Activated B cell treated with CpG ODN at 0.5 μM for 24 hours (primary cell): ENCODE data around the gene PCNX1. TPM values are rescaled to one million over a fixed set of nuclear protein-coding genes. Genes with fewer than 3 reads are reported as not detected.
"Not testable (repeated sequence)": the region's sequence is repeated elsewhere in the genome, so short reads cannot be mapped to it uniquely, and the experiment has no call there.

Experiments
- ATAC-seq: fragments of 200-7000 bp; cut with Tn5 transposase; one replicate; pipeline ENCODE4 v1.10.0; 2021; ENCODE audit warnings: low read depth, mild to moderate bottlenecking, moderate library complexity
- CTCF ChIA-PET: fragments of 350-600 bp; sonication (Branson Sonifier 250); formaldehyde crosslinking; loops from one replicate; lab custom pipeline; 2021; ENCODE audit warnings: antibody characterized with exemption; lab: Charles Lee
- POLR2A ChIA-PET: fragments of 350-600 bp; sonication (Branson Sonifier 250); formaldehyde crosslinking; loops from one replicate; lab custom pipeline; 2021; ENCODE audit warnings: antibody characterized with exemption; lab: Charles Lee
- DNase-seq: peaks from one replicate; pipeline ENCODE4 v3.0.0; 2022
- H3K27ac Mint-ChIP-seq: one replicate; pipeline ENCODE4 v1.8.0; 2020; ENCODE audit warnings: mixed read lengths
- H3K27me3 Mint-ChIP-seq: one replicate; pipeline ENCODE4 v1.8.0; 2021; ENCODE audit warnings: mixed read lengths
- H3K36me3 Mint-ChIP-seq: one replicate; pipeline ENCODE4 v1.8.0; 2021; ENCODE audit warnings: low read depth, mixed read lengths
- H3K4me1 Mint-ChIP-seq: one replicate; pipeline ENCODE4 v1.8.0; 2021; ENCODE audit warnings: mixed read lengths
- H3K4me3 Mint-ChIP-seq: one replicate; pipeline ENCODE4 v1.8.0; 2020; ENCODE audit warnings: mild to moderate bottlenecking, mixed read lengths
- H3K9me3 Mint-ChIP-seq: one replicate; pipeline ENCODE4 v1.8.0; 2020; ENCODE audit warnings: mixed read lengths
- intact Hi-C: fragments of 100-400 bp; cut with micrococcal nuclease; formaldehyde crosslinking; loops from one replicate; pipeline ENCODE4 v1.15.1; 2024
- total RNA-seq: library from RNA; stranded (reverse); gene quantifications from 2 replicates; pipeline ENCODE4 v1.2.3, GENCODE V29; 2022
- TF ChIP-seq, protein P1 (sequence below): fragments of 200-600 bp; IDR thresholded peaks from one replicate; pipeline ENCODE4 v1.8.0; 2022; ENCODE audit warnings: antibody characterized with exemption, mild to moderate bottlenecking

Gene PCNX1
- total RNA-seq, 1 donor from 2014 or later = 64.7 TPM

DNA sequence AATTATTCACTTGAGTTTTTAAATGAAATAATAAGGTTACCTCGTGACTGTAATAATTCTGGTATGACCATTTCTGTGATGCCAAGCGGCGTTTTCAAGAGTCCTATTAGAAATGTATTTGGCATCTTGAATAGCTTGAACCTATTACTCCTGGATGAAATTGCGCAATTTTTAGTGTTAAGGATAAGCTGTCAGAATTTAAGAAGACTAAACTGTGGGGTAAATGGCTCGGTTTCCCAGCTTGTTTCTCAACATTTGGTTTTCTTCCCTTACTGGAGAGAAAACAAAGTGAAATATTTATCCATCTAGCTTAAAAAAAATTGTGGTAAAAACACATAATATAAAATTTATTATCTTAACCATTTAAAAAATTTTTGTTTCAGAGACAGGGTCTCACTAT, 26.8 kb downstream of the PCNX1 start:
- peaks cover 43% of the 10 kb centered on the region for H3K4me1 Mint-ChIP-seq
- no peak overlapping the region for H3K27ac Mint-ChIP-seq

DNA sequence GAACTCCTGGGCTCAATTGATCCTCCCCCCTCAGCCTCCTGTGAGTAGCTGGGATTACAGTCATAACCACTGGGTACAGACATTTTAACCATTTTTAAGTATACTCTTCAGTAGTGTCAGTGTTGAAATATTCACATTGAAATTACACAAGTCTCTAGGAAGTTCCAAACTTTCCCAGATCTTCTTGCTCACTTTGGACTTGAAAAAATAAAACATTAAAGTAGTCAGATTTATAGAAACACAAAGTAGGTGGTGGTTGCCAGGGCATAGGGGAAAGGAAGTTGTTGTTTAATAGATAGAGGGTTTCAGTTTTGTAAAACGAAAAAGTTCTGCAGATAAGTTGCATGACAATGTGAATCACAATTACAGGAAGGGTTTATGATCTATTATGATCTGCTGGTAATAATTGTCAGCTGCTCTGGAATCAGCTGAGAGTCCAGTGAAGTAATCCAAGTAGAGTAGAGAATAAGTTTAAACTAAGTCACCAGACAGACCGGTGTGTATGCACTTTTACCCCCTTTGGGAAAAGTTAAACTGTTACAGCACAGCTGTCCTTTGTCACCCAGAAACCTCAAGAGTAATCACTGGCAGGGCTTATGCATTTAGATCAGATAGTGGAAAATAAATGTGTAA, 27.4 kb downstream of the PCNX1 start:
- ChIA-PET POLR2A (no interaction called here), CTCF (no interaction called here)
- DNase-seq (no peak), ATAC-seq (no peak)
- H3K36me3 Mint-ChIP-seq = peaks cover 7% of the 10 kb centered on the region
- peaks cover 48% of the 10 kb centered on the region for H3K4me1 Mint-ChIP-seq
- H3K27me3 Mint-ChIP-seq = no peaks in the 10 kb centered on the region
- H3K27ac Mint-ChIP-seq = peak overlapping the region; percentile 57
- intact Hi-C loops = loop anchor here (2.0 kb wide), 3 partner anchors 14 to 28 kb away; partner anchors contain the start of gene PCNX1
- H3K4me3 Mint-ChIP-seq = peak overlapping the region; percentile 5
- TF ChIP-seq, protein P1, sequence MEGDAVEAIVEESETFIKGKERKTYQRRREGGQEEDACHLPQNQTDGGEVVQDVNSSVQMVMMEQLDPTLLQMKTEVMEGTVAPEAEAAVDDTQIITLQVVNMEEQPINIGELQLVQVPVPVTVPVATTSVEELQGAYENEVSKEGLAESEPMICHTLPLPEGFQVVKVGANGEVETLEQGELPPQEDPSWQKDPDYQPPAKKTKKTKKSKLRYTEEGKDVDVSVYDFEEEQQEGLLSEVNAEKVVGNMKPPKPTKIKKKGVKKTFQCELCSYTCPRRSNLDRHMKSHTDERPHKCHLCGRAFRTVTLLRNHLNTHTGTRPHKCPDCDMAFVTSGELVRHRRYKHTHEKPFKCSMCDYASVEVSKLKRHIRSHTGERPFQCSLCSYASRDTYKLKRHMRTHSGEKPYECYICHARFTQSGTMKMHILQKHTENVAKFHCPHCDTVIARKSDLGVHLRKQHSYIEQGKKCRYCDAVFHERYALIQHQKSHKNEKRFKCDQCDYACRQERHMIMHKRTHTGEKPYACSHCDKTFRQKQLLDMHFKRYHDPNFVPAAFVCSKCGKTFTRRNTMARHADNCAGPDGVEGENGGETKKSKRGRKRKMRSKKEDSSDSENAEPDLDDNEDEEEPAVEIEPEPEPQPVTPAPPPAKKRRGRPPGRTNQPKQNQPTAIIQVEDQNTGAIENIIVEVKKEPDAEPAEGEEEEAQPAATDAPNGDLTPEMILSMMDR = no peak
- peaks cover 2% of the 10 kb centered on the region for H3K9me3 Mint-ChIP-seq

More for the DNA sequence above, 26.8 kb downstream of the PCNX1 start:
- DNase-seq = no peak
- intact Hi-C loops = loop anchor here (2.0 kb wide), 3 partner anchors 13 to 27 kb away; partner anchors contain the start of gene PCNX1
- ChIA-PET POLR2A (no interaction called here), CTCF (no interaction called here)
- H3K9me3 Mint-ChIP-seq = peaks cover 2% of the 10 kb centered on the region
- H3K36me3 Mint-ChIP-seq = peaks cover 4% of the 10 kb centered on the region
- TF ChIP-seq, protein P1 = no peak
- H3K4me3 Mint-ChIP-seq = no peak overlapping the region
- no peak for ATAC-seq
- no peaks in the 10 kb centered on the region for H3K27me3 Mint-ChIP-seq

DNA sequence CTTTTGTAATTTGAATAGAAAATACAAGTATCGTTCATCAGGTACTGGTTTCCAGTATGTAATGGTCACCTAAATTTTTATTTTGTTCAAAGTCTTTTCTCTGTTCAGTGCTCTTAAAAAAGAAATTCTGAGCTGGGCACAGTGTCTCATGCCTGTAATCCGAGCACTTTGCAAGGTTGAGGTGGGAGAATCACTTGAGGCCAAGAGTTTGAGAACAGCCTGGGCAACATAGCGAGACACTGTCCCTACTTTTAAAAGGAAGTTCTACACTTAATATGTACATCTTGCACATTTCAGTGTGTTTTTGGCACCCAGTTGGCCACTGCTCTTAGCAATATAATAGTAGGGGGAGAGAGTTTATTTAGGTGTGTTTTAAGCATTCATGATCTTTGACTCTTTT, 27.9 kb downstream of the PCNX1 start:
- Mint-ChIP-seq H3K4me3 (no peak overlapping the region), H3K36me3 (peaks cover 10% of the 10 kb centered on the region), H3K4me1 (peaks cover 50% of the 10 kb centered on the region), H3K27me3 (no peaks in the 10 kb centered on the region), H3K9me3 (peaks cover 2% of the 10 kb centered on the region), H3K27ac (no peak overlapping the region)
- TF ChIP-seq, protein P1 = no peak
- no peak for DNase-seq
- intact Hi-C loops = loop anchor here (2.0 kb wide), 3 partner anchors 14 to 28 kb away; partner anchors contain the start of gene PCNX1
- ChIA-PET CTCF (no interaction called here), POLR2A (no interaction called here)
- no peak for ATAC-seq

DNA sequence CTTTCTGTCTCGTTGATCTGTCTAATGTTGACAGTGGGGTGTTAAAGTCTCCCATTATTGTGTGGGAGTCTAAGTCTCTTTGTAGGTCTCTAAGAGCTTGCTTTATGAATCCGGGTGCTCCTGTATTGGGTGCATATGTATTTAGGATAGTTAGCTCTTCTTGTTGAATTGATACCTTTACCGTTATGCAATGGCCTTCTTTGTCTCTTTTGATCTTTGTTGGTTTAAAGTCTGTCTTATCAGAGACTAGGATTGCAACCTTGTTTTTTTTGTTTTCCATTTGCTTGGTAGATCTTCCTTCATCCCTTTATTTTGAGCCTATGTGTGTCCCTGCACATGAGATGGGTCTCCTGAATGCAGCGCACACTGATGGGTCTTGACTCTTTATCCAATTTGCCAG, 32.4 kb downstream of the PCNX1 start:
- H3K27me3 Mint-ChIP-seq, H3K4me3 Mint-ChIP-seq, CTCF ChIA-PET, DNase-seq, ATAC-seq, POLR2A ChIA-PET, intact Hi-C loops, H3K27ac Mint-ChIP-seq: not testable (repeated sequence)
- H3K4me1 Mint-ChIP-seq = peaks cover 50% of the 10 kb centered on the region
- peaks cover 48% of the 10 kb centered on the region for H3K36me3 Mint-ChIP-seq
- H3K9me3 Mint-ChIP-seq = peaks cover 18% of the 10 kb centered on the region

DNA sequence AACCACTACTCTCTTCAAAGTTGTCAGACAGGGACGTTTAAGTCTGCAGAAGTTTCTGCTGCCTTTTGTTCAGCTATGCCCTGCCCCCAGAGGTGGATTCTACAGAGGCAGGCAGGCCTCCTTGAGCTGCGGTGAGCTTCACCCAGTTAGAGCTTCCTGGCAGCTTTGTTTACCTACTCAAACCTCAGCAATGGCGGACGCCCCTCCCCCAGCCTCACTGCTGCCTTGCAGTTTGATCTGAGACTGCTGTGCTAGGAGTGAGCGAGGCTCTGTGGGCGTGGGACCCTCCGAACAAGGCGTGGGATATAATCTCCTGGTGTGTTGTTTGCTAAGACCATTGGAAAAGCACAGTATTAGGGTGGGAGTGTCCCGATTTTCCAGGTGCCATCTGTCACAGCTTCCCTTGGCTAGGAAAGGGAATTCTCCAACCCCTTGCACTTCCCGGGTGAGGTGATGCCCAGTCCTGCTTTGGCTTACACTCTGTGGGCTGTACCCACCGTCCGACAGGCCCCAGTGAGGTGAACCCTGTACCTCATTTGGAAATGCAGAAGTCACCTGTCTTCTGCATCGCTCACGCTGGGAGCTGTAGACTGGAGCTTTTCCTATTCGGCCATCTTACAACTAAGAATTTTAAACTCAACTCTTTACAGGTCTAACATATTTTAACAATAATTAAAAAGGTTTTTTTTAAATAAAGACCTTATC, 34.5 kb downstream of the PCNX1 start:
- POLR2A ChIA-PET, H3K27me3 Mint-ChIP-seq, intact Hi-C loops, H3K27ac Mint-ChIP-seq, CTCF ChIA-PET, ATAC-seq, H3K4me3 Mint-ChIP-seq, DNase-seq: not testable (repeated sequence)
- peaks cover 37% of the 10 kb centered on the region for H3K4me1 Mint-ChIP-seq
- peaks cover 56% of the 10 kb centered on the region for H3K36me3 Mint-ChIP-seq
- H3K9me3 Mint-ChIP-seq = peaks cover 17% of the 10 kb centered on the region

DNA sequence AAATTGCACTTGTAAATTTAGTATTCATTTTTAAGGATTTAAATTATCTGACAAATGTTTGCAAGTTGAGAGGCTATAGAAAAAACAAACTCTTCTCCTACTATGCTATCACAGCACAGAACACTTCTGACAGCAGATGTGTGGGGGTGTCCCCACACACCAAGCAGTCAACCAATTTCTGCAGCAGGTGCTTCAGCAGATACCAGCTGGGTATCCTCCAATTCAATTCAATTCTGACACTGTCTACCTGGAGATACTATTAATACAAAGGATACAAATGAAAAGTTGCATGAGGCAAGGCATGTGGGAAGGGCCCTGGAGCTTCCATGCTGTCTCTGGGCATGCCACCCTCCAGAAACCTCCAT, 35.1 kb downstream of the PCNX1 start:
- intact Hi-C loops = no loop called here
- H3K4me1 Mint-ChIP-seq = peaks cover 33% of the 10 kb centered on the region
- peaks cover 62% of the 10 kb centered on the region for H3K36me3 Mint-ChIP-seq
- no peak overlapping the region for H3K27ac Mint-ChIP-seq
- ChIA-PET POLR2A (no interaction called here), CTCF (no interaction called here)
- DNase-seq (no peak), ATAC-seq (no peak)
- H3K27me3 Mint-ChIP-seq = no peaks in the 10 kb centered on the region
- TF ChIP-seq, protein P1 = no peak
- peaks cover 19% of the 10 kb centered on the region for H3K9me3 Mint-ChIP-seq
- no peak overlapping the region for H3K4me3 Mint-ChIP-seq

DNA sequence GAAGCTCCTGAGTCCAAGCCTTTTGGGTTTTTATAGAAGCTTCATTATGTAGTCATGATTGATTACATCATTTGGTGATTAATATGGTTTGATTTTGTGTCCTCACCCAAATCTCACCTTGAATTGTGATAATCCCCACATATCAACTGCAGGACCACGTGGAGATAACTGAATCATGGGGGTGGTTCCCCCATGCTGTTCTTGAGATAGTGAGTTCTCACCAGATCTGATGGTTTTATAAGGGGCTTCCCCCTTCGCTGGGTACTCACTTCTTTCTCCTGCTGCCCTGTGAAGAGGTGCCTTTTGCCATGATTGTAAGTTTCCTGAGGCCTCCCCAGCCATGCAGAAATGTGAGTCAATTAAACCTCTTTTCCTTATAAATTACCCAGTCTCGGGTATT, 35.5 kb downstream of the PCNX1 start:
- H3K27ac Mint-ChIP-seq, DNase-seq, ATAC-seq, POLR2A ChIA-PET, CTCF ChIA-PET, H3K4me3 Mint-ChIP-seq, H3K27me3 Mint-ChIP-seq, intact Hi-C loops: not testable (repeated sequence)
- peaks cover 66% of the 10 kb centered on the region for H3K36me3 Mint-ChIP-seq
- H3K9me3 Mint-ChIP-seq = peaks cover 22% of the 10 kb centered on the region
- H3K4me1 Mint-ChIP-seq = peaks cover 29% of the 10 kb centered on the region
